Stimulated activated CD4-positive, alpha-beta T cell treated with anti-CD3 and anti-CD28 coated beads, Interleukin-1b, Interleukin-23, amount 100 ng/mL, for 48 hours (primary cell): Measurements from ENCODE around the gene PHIP.
"Not testable (repeated sequence)": the region's sequence is repeated elsewhere in the genome, so short reads cannot be mapped to it uniquely, and the experiment has no call there.

ENCODE experiments used
- DNase-seq: peaks from one replicate; pipeline ENCODE4 v3.0.0-alpha.2; 2020

PHIP gene

GRCh38 chr6:79004239-79004638 is 73.8 kb downstream of the PHIP start:
- no peak for DNase-seq

- DNase-seq = no peak
These were observed 76.6 kb downstream of the PHIP start for GRCh38 chr6:79001415-79001814.

- DNase-seq = no peak
These were observed 78.3 kb downstream of the PHIP start for GRCh38 chr6:78999737-79000136.

GRCh38 chr6:78995946-78996345 is 82.1 kb downstream of the PHIP start:
- no peak for DNase-seq

- DNase-seq = no peak
These were observed 82.7 kb downstream of the PHIP start for GRCh38 chr6:78995346-78995745.

- no peak for DNase-seq
These were observed 84.1 kb downstream of the PHIP start for GRCh38 chr6:78993955-78994354.

- DNase-seq = no peak
These were observed 88.9 kb downstream of the PHIP start for GRCh38 chr6:78989191-78989590.

GRCh38 chr6:78986161-78986560 is 91.9 kb downstream of the PHIP start:
- no peak for DNase-seq

- DNase-seq = no peak
These were observed 93.7 kb downstream of the PHIP start for GRCh38 chr6:78984225-78984950.

GRCh38 chr6:78967191-78967590 is 110.9 kb downstream of the PHIP start:
- DNase-seq = no peak

- no peak for DNase-seq
These were observed 111.5 kb downstream of the PHIP start for GRCh38 chr6:78966542-78966941.

GRCh38 chr6:78962448-78962847 is 115.6 kb downstream of the PHIP start:
- DNase-seq = no peak

- no peak for DNase-seq
These were observed 123.3 kb downstream of the PHIP start for GRCh38 chr6:78954740-78955139.

GRCh38 chr6:78953798-78954197 is 124.3 kb downstream of the PHIP start:
- DNase-seq = no peak

GRCh38 chr6:78952362-78952761 is 125.7 kb downstream of the PHIP start:
- no peak for DNase-seq

GRCh38 chr6:78948785-78949184 is 129.3 kb downstream of the PHIP start:
- no peak for DNase-seq

- DNase-seq = no peak
These were observed 130.1 kb downstream of the PHIP start for GRCh38 chr6:78947962-78948361.

GRCh38 chr6:78947529-78947928 is 130.5 kb downstream of the PHIP start:
- no peak for DNase-seq

- DNase-seq = no peak
These were observed 135.6 kb downstream of the PHIP start for GRCh38 chr6:78942446-78942845.

GRCh38 chr6:78936515-78936914 is 141.5 kb downstream of the PHIP start:
- no peak for DNase-seq

- no peak for DNase-seq
These were observed 142.5 kb downstream of the PHIP start for GRCh38 chr6:78935553-78935952.

- no peak for DNase-seq
These were observed 152.7 kb downstream of the PHIP start for GRCh38 chr6:78925317-78925716.

GRCh38 chr6:78921168-78921567 is 156.9 kb downstream of the PHIP start:
- DNase-seq = not testable (repeated sequence)

GRCh38 chr6:78917788-78918187 is 160.3 kb downstream of the PHIP start:
- no peak for DNase-seq

GRCh38 chr6:78916411-78916810 is 161.6 kb downstream of the PHIP start:
- DNase-seq = no peak
